H9 (cell line): Measurements from ENCODE around the gene CST4. TPM values are rescaled to one million over a fixed set of nuclear protein-coding genes. Genes with fewer than 3 reads are reported as not detected.

Experiments used
- DNase-seq: peaks from one replicate; pipeline ENCODE4 v3.0.0-alpha.2; 2017
- H2AFZ ChIP-seq: one replicate; pipeline ENCODE4 v1.6.1; 2013; ENCODE audit warnings: mild to moderate bottlenecking, low read length, control low read depth, moderate library complexity
- H2AK5ac ChIP-seq: 2 replicates; pipeline ENCODE4 v1.6.1; 2013; ENCODE audit warnings: low read length, control low read depth, mixed read lengths; ENCODE audit not compliant: insufficient read length
- H2BK120ac ChIP-seq: one replicate; pipeline ENCODE4 v1.6.1; 2013; ENCODE audit warnings: low read depth, mild to moderate bottlenecking, low read length, control low read depth, inconsistent platforms; ENCODE audit not compliant: poor library complexity, severe bottlenecking
- H2BK12ac ChIP-seq: 2 replicates; pipeline ENCODE4 v1.6.1; 2013; ENCODE audit warnings: low read length, control low read depth, mixed read lengths, low read depth; ENCODE audit not compliant: insufficient read length
- H2BK15ac ChIP-seq: 2 replicates; pipeline ENCODE4 v1.6.1; 2013; ENCODE audit warnings: low read depth, low read length, control low read depth
- H2BK20ac ChIP-seq: one replicate; pipeline ENCODE4 v1.6.1; 2013; ENCODE audit warnings: low read depth, mild to moderate bottlenecking, low read length, control low read depth, inconsistent platforms; ENCODE audit not compliant: poor library complexity, severe bottlenecking
- H2BK5ac ChIP-seq: 2 replicates; pipeline ENCODE4 v1.6.1; 2013; ENCODE audit warnings: low read length, control low read depth, mixed read lengths; ENCODE audit not compliant: insufficient read length
- H3K14ac ChIP-seq: 2 replicates; pipeline ENCODE4 v1.6.1; 2013; ENCODE audit warnings: low read length, control low read depth; ENCODE audit not compliant: insufficient read depth
- H3K18ac ChIP-seq: 2 replicates; pipeline ENCODE4 v1.6.1; 2013; ENCODE audit warnings: low read depth, mild to moderate bottlenecking, mixed read lengths, low read length, control low read depth; ENCODE audit not compliant: insufficient read length
- H3K23ac ChIP-seq: 2 replicates; pipeline ENCODE4 v1.6.1; 2013; ENCODE audit warnings: low read length, control low read depth, mixed read lengths, low read depth; ENCODE audit not compliant: insufficient read length
- H3K23me2 ChIP-seq: 2 replicates; pipeline ENCODE4 v1.6.1; 2013; ENCODE audit warnings: low read depth, mild to moderate bottlenecking, mixed read lengths, low read length, control low read depth; ENCODE audit not compliant: insufficient read length, poor library complexity, severe bottlenecking
- H3K27ac ChIP-seq: 2 replicates; pipeline ENCODE4 v1.5.1; 2013; ENCODE audit warnings: low read length, control low read depth, mixed read lengths, low read depth; ENCODE audit not compliant: insufficient read length
- H3K27me3 ChIP-seq: 2 replicates; pipeline ENCODE4 v1.6.1; 2013; ENCODE audit warnings: low read length, control low read depth, inconsistent platforms; ENCODE audit not compliant: insufficient read depth
- H3K4ac ChIP-seq: 2 replicates; pipeline ENCODE4 v1.6.1; 2013; ENCODE audit warnings: low read depth, mild to moderate bottlenecking, control low read depth, inconsistent platforms, low read length, moderate library complexity
- H3K4me1 ChIP-seq: 2 replicates; pipeline ENCODE4 v1.6.1; 2013; ENCODE audit warnings: low read length, control low read depth, inconsistent platforms; ENCODE audit not compliant: insufficient read depth
- H3K4me2 ChIP-seq: 2 replicates; pipeline ENCODE4 v1.6.1; 2013; ENCODE audit warnings: low read length, control low read depth, mixed read lengths; ENCODE audit not compliant: insufficient read length, insufficient read depth
- H3K56ac ChIP-seq: 2 replicates; pipeline ENCODE4 v1.6.1; 2013; ENCODE audit warnings: low read depth, mild to moderate bottlenecking, mixed read lengths, low read length, control low read depth; ENCODE audit not compliant: insufficient read length
- H3K79me1 ChIP-seq: 2 replicates; pipeline ENCODE4 v1.6.1; 2013; ENCODE audit warnings: low read depth, mild to moderate bottlenecking, moderate library complexity, low read length, control low read depth, inconsistent platforms; ENCODE audit not compliant: insufficient read depth, poor library complexity, severe bottlenecking
- H3K79me2 ChIP-seq: 2 replicates; pipeline ENCODE4 v1.6.1; 2013; ENCODE audit warnings: low read length, control low read depth, inconsistent platforms; ENCODE audit not compliant: insufficient read depth
- H3K9ac ChIP-seq: 2 replicates; pipeline ENCODE4 v1.6.1; 2013; ENCODE audit warnings: low read length, control low read depth, mixed read lengths; ENCODE audit not compliant: insufficient read length; ENCODE audit errors: extremely low read depth
- H3K9me3 ChIP-seq: one replicate; pipeline ENCODE4 v1.6.1; 2013; ENCODE audit warnings: low read depth, low read length, inconsistent platforms; ENCODE audit not compliant: control insufficient read depth
- H3T11ph ChIP-seq: one replicate; pipeline ENCODE4 v1.6.1; 2013; ENCODE audit warnings: mild to moderate bottlenecking, low read length, control low read depth, inconsistent platforms
- H4K20me1 ChIP-seq: one replicate; pipeline ENCODE4 v1.6.1; 2013; ENCODE audit not compliant: control insufficient read depth, insufficient read length, insufficient read depth
- H4K5ac ChIP-seq: 2 replicates; pipeline ENCODE4 v1.6.1; 2013; ENCODE audit warnings: low read depth, mild to moderate bottlenecking, mixed read lengths, low read length, control low read depth; ENCODE audit not compliant: insufficient read length
- H4K8ac ChIP-seq: replicated peaks from 2 replicates; pipeline ENCODE4 v1.6.1; 2013; ENCODE audit warnings: low read length, control low read depth, mixed read lengths, low read depth; ENCODE audit not compliant: insufficient read length
- H4K91ac ChIP-seq: 2 replicates; pipeline ENCODE4 v1.6.1; 2013; ENCODE audit warnings: low read depth, mild to moderate bottlenecking, moderate library complexity, mixed read lengths, low read length, control low read depth; ENCODE audit not compliant: insufficient read length
- H3K27ac Mint-ChIP-seq, 3 experiments: 2 replicates in 2 of 3; 3 replicates in 1 of 3; pipeline ENCODE4 v1.8.0; 2020 to 2021; ENCODE audit warnings: mixed read lengths in 3 of 3, mild to moderate bottlenecking in 1 of 3, moderate library complexity in 1 of 3
- H3K27me3 Mint-ChIP-seq: 2 replicates; pipeline ENCODE4 v1.8.0; 2021; ENCODE audit warnings: low read depth, mild to moderate bottlenecking, moderate library complexity, mixed read lengths
- H3K36me3 Mint-ChIP-seq, 3 experiments: 2 replicates in 2 of 3; 3 replicates in 1 of 3; pipeline ENCODE4 v1.8.0; 2020 to 2021; ENCODE audit warnings: low read depth in 3 of 3, mixed read lengths in 3 of 3; ENCODE audit not compliant: insufficient read depth in 1 of 3
- H3K4me1 Mint-ChIP-seq, 2 experiments: 2 replicates each; pipeline ENCODE4 v1.8.0; 2020; ENCODE audit warnings: mixed read lengths in 2 of 2
- H3K4me3 Mint-ChIP-seq, 2 experiments: 2 replicates in 1 of 2; 3 replicates in 1 of 2; pipeline ENCODE4 v1.8.0; 2020 to 2021; ENCODE audit warnings: mild to moderate bottlenecking in 2 of 2, mixed read lengths in 2 of 2, moderate library complexity in 1 of 2
- H3K9me3 Mint-ChIP-seq, 2 experiments: 2 replicates in 1 of 2; 3 replicates in 1 of 2; pipeline ENCODE4 v1.8.0; 2020; ENCODE audit warnings: mild to moderate bottlenecking in 2 of 2, mixed read lengths in 2 of 2, moderate library complexity in 1 of 2
- WGBS: extraction: QIAGEN DNeasy Blood & Tissue Kit; methylation state at CpG from one replicate; pipeline ENCODE4 v1.1.7; 2013; ENCODE audit warnings: missing lambda C conversion rate, low lambda C conversion rate, mixed read lengths; ENCODE audit not compliant: insufficient read length; ENCODE audit errors: extremely low coverage; 5-methylcytosine and 5-hydroxymethylcytosine counted together
- total RNA-seq: library from RNA; stranded (reverse); gene quantifications from 2 replicates; pipeline ENCODE4 v1.2.1, GENCODE V29; 2021
- TF ChIP-seq, protein P1 (sequence below): fragments of 200-600 bp; sonication (generic); conservative IDR thresholded peaks from 3 replicates; pipeline ENCODE4 v1.8.0; 2021; ENCODE audit warnings: antibody characterized with exemption, mild to moderate bottlenecking

The CST4 gene
- total RNA-seq, 1 experiment from 2014 or later, result not detected

- Mint-ChIP-seq H3K27ac (no peak overlapping the region), H3K36me3 (no peaks in the 10 kb centered on the region), H3K27me3 (peaks cover 1% of the 10 kb centered on the region; the same call in 1 of the 2 replicates), H3K4me1 (no peaks in the 10 kb centered on the region), H3K4me3 (no peak overlapping the region), H3K9me3 (no peaks in the 10 kb centered on the region)
- Histone ChIP-seq H2BK12ac (no peak overlapping the region), H4K5ac (no peak overlapping the region), H3K23ac (no peak overlapping the region), H2BK15ac (no peak overlapping the region), H3K18ac (no peak overlapping the region), H3K56ac (no peak overlapping the region), H2AK5ac (no peak overlapping the region), H3K4me2 (no peak overlapping the region), H2BK20ac (no peak overlapping the region), H3T11ph (no peak overlapping the region), H3K27ac (no peak overlapping the region), H3K9ac (no peak overlapping the region), H2AFZ (no peak overlapping the region), H3K23me2 (no peaks in the 10 kb centered on the region), H3K14ac (no peak overlapping the region; the same call in 1 of the 2 replicates), H2BK120ac (no peak overlapping the region), H3K79me2 (no peaks in the 10 kb centered on the region), H3K79me1 (no peaks in the 10 kb centered on the region), H3K4ac (no peak overlapping the region), H3K9me3 (no peaks in the 10 kb centered on the region), H2BK5ac (no peak overlapping the region), H3K4me1 (no peaks in the 10 kb centered on the region), H4K91ac (no peak overlapping the region), H4K8ac (no peak overlapping the region), H4K20me1 (no peaks in the 10 kb centered on the region), H3K27me3 (no peaks in the 10 kb centered on the region)
- DNase-seq, result no peak
- no CpG with 5 or more reads among the region's 9 CpGs for WGBS
- TF ChIP-seq, protein P1, sequence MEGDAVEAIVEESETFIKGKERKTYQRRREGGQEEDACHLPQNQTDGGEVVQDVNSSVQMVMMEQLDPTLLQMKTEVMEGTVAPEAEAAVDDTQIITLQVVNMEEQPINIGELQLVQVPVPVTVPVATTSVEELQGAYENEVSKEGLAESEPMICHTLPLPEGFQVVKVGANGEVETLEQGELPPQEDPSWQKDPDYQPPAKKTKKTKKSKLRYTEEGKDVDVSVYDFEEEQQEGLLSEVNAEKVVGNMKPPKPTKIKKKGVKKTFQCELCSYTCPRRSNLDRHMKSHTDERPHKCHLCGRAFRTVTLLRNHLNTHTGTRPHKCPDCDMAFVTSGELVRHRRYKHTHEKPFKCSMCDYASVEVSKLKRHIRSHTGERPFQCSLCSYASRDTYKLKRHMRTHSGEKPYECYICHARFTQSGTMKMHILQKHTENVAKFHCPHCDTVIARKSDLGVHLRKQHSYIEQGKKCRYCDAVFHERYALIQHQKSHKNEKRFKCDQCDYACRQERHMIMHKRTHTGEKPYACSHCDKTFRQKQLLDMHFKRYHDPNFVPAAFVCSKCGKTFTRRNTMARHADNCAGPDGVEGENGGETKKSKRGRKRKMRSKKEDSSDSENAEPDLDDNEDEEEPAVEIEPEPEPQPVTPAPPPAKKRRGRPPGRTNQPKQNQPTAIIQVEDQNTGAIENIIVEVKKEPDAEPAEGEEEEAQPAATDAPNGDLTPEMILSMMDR, result no peak
These were observed 26.5 kb downstream of the CST4 start for GRCh38 chr20:23662276-23662870.
